Nephron progenitor cell (in vitro differentiated cells): Measurements from ENCODE around the gene RNASEH1.
A peak's percentile ranks its signal among the peaks of the same experiment; 100 is the strongest.

Experiments
- DNase-seq: peaks from one replicate; pipeline ENCODE4 v3.0.0; 2021
- H3K27ac Mint-ChIP-seq: 2 replicates; pipeline ENCODE4 v1.8.0; 2021; ENCODE audit warnings: mild to moderate bottlenecking, moderate library complexity, mixed read lengths
- H3K27me3 Mint-ChIP-seq: 2 replicates; pipeline ENCODE4 v1.8.0; 2021; ENCODE audit warnings: mild to moderate bottlenecking, low read depth, mixed read lengths; ENCODE audit not compliant: poor library complexity
- H3K36me3 Mint-ChIP-seq: 2 replicates; pipeline ENCODE4 v1.8.0; 2021; ENCODE audit warnings: low read depth, mixed read lengths
- H3K4me1 Mint-ChIP-seq: 2 replicates; pipeline ENCODE4 v1.8.0; 2021; ENCODE audit warnings: mixed read lengths
- H3K4me3 Mint-ChIP-seq: 2 replicates; pipeline ENCODE4 v1.8.0; 2021; ENCODE audit warnings: mild to moderate bottlenecking, moderate library complexity, mixed read lengths
- H3K9me3 Mint-ChIP-seq: 2 replicates; pipeline ENCODE4 v1.8.0; 2021; ENCODE audit warnings: mild to moderate bottlenecking, moderate library complexity, mixed read lengths
- TF ChIP-seq, protein P1 (sequence below): fragments of 200-600 bp; sonication (generic); IDR thresholded peaks from 2 replicates; pipeline ENCODE4 v1.5.0; 2021; ENCODE audit warnings: antibody characterized with exemption

RNASEH1 gene

DNA sequence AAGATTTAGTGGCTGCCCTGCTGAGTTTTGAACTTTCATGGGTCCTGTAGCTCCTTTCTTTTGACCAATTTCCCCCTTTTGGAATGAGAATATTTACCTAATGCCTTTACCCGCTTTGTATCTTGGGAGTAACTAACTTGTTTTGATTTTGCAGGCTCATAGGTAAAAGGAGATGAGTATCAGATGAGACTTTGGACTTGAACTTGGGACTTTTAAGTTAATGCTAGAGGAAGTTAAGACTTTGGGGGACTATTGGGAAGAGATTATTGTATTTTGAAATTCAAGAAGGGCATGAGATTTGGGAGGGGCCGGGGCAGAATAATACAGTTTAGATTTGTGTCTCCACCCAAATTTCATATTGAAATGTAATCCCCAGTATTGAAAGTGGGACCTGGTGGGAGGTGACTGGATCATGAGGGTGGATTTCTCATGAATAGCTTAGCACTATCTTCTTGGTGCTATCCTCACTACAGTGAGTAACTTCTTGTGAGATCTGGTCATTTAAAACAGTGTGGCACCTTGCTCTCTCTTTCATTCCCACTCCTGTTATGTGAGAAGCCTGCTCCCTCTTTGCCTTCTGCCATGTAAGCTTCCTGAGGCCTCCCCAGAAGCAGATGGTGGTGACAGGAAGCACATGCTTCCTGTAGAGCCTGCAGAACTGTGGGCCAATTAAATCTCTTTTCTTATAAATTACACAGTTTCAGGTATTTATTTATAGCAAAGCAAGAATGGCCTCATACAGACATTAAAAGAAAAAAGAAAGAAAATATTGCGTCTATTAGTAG lies 44.9 kb downstream of the RNASEH1 start:
- no peak for DNase-seq
- peaks cover 10% of the 10 kb centered on the region for H3K4me1 Mint-ChIP-seq
- no peaks in the 10 kb centered on the region for H3K27me3 Mint-ChIP-seq
- no peak overlapping the region for H3K4me3 Mint-ChIP-seq
- peaks cover 21% of the 10 kb centered on the region for H3K9me3 Mint-ChIP-seq
- no peak overlapping the region for H3K27ac Mint-ChIP-seq
- TF ChIP-seq, protein P1, sequence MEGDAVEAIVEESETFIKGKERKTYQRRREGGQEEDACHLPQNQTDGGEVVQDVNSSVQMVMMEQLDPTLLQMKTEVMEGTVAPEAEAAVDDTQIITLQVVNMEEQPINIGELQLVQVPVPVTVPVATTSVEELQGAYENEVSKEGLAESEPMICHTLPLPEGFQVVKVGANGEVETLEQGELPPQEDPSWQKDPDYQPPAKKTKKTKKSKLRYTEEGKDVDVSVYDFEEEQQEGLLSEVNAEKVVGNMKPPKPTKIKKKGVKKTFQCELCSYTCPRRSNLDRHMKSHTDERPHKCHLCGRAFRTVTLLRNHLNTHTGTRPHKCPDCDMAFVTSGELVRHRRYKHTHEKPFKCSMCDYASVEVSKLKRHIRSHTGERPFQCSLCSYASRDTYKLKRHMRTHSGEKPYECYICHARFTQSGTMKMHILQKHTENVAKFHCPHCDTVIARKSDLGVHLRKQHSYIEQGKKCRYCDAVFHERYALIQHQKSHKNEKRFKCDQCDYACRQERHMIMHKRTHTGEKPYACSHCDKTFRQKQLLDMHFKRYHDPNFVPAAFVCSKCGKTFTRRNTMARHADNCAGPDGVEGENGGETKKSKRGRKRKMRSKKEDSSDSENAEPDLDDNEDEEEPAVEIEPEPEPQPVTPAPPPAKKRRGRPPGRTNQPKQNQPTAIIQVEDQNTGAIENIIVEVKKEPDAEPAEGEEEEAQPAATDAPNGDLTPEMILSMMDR = no peak
- peaks cover 92% of the 10 kb centered on the region for H3K36me3 Mint-ChIP-seq

DNA sequence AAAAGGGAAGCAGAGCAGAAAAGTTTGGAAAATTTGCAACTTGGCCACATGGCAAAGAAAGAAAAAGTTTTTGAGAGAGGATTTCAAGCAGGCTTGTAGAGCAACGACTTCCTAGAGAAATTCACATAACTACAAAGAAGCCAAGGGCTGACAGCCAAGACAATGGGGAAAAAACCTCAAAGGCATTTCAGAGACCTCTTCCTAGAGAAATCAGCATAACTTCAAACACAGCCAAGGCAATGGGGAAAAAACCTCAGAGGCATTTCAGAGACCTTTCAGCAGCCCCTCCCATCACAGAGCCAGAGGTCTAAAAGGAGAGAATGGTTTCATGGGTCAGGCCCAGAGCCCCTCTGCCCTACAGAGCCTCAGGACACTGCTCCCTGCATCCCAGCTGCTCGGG lies 46.0 kb downstream of the RNASEH1 start:
- no peak for DNase-seq
- Mint-ChIP-seq H3K27ac (no peak overlapping the region), H3K4me1 (no peaks in the 10 kb centered on the region), H3K36me3 (peaks cover 93% of the 10 kb centered on the region), H3K4me3 (no peak overlapping the region), H3K9me3 (peaks cover 29% of the 10 kb centered on the region), H3K27me3 (no peaks in the 10 kb centered on the region)
- TF ChIP-seq, protein P1 = no peak

DNA sequence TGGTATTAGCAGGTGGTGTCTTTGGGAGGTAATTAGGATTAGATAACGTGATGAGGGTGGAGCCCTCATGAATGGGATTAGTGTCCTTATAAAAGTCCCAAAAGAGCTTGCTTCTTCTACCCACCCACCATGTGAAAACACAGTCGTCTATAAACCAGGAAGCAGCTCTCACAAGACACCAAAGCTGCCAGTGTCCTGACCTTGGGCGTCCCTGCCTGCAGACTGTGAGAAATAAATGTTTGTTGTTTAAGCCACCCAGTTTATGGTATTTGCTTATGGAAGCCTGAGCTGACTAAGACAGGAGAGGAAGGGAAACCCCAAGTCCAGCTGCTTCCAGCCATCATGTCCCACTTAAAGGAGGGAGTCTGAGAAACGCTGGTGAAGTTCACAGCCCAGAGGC lies 52.4 kb downstream of the RNASEH1 start:
- peak overlapping the region; percentile 80 for H3K27ac Mint-ChIP-seq
- no peak overlapping the region for H3K4me3 Mint-ChIP-seq
- TF ChIP-seq, protein P1 = no peak
- H3K36me3 Mint-ChIP-seq = peaks cover 75% of the 10 kb centered on the region
- H3K27me3 Mint-ChIP-seq = no peaks in the 10 kb centered on the region
- peaks cover 17% of the 10 kb centered on the region for H3K4me1 Mint-ChIP-seq
- peaks cover 12% of the 10 kb centered on the region for H3K9me3 Mint-ChIP-seq
- DNase-seq = no peak

DNA sequence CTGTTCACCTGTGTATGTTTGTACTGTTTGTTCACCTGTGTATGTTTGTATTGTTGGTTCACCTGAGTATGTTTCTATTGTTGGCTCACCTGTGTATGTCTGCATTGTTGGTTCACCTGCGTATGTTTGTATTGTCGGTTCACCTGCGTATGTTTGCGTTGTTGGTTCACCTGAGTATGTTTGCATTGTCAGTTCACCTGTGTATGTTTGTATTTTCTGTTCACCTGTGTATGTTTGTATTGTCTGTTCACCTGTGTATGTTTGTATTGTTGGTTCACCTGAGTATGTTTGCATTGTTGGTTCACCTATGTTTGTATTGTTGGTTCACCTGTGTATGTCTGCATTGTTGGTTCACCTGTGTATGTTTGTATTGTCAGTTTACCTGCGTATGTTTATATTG lies 53.4 kb downstream of the RNASEH1 start:
- Mint-ChIP-seq H3K9me3 (peaks cover 12% of the 10 kb centered on the region), H3K27ac (peak overlapping the region; percentile 70)

DNA sequence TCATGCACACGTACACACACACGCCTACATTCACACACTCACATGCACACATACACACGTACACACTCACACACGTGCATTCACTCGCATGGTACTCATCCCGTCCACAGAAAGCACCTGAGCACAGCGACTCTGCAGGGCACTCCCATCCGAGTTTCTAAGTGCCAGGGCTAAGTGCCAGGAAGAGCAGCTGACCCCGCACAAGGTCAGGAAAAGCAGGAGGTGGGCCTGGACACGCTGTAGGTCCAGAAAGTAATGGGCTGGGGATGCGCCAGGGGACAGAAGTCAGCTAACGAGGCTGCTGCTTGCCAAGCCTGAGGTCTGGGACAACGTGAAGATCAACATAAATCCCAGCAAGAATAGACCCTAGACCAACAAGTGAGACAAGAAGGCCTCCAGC lies 54.6 kb downstream of the RNASEH1 start:
- peak overlapping the region; percentile 83 for H3K27ac Mint-ChIP-seq
- H3K27me3 Mint-ChIP-seq = no peaks in the 10 kb centered on the region
- DNase-seq = no peak
- H3K4me3 Mint-ChIP-seq = no peak overlapping the region
- peaks cover 17% of the 10 kb centered on the region for H3K4me1 Mint-ChIP-seq
- TF ChIP-seq, protein P1 = no peak
- H3K9me3 Mint-ChIP-seq = peaks cover 12% of the 10 kb centered on the region
- H3K36me3 Mint-ChIP-seq = peaks cover 66% of the 10 kb centered on the region

More for the DNA sequence above, 53.4 kb downstream of the RNASEH1 start:
- no peak for DNase-seq
- TF ChIP-seq, protein P1 = no peak
- Mint-ChIP-seq H3K36me3 (peaks cover 69% of the 10 kb centered on the region), H3K27me3 (no peaks in the 10 kb centered on the region), H3K4me1 (peaks cover 17% of the 10 kb centered on the region), H3K4me3 (no peak overlapping the region)

DNA sequence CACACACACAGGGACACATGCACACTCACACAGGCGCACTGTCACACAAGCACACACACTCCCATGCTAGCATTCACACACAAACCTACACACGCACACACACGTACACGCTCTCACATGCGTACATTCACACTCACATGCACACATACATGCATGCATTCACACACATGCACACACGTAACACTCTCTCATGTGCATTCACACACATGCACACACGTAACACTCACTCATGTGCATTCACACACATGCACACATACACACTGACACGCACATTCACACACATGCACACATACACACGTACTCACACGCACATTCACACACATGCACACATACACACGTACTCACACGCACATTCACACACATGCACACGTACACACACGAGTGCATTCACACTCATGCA lies 55.1 kb downstream of the RNASEH1 start:
- H3K27ac Mint-ChIP-seq = peak overlapping the region; percentile 83
- H3K27me3 Mint-ChIP-seq = no peaks in the 10 kb centered on the region
- TF ChIP-seq, protein P1 = no peak
- H3K36me3 Mint-ChIP-seq = peaks cover 65% of the 10 kb centered on the region
- H3K4me1 Mint-ChIP-seq = peaks cover 17% of the 10 kb centered on the region
- no peak for DNase-seq
- H3K4me3 Mint-ChIP-seq = no peak overlapping the region
- peaks cover 12% of the 10 kb centered on the region for H3K9me3 Mint-ChIP-seq
